HG03025 (cell line): Measurements from ENCODE around the gene NFATC1.

Experiments
- ATAC-seq: cut with Tn5 transposase; IDR thresholded peaks from one replicate; pipeline ENCODE4 v1.9.1; 2021; ENCODE audit warnings: mild to moderate bottlenecking, moderate library complexity; ENCODE audit not compliant: unreplicated experiment, low FRiP score

NFATC1 gene

GRCh38 chr18:79387214-79387613 lies 8.5 kb upstream of the NFATC1 start:
- ATAC-seq: no peak

GRCh38 chr18:79387615-79388014 lies 8.1 kb upstream of the NFATC1 start:
- no peak for ATAC-seq

GRCh38 chr18:79388043-79388442 lies 7.7 kb upstream of the NFATC1 start:
- no peak for ATAC-seq

- no peak for ATAC-seq
Measured at GRCh38 chr18:79389689-79390088, 6.0 kb upstream of the NFATC1 start.

GRCh38 chr18:79392226-79392625 lies 3.5 kb upstream of the NFATC1 start:
- ATAC-seq: no peak

GRCh38 chr18:79393181-79393634 lies 2.5 kb upstream of the NFATC1 start:
- ATAC-seq: no peak

- ATAC-seq: no peak
Measured at GRCh38 chr18:79393635-79394533, 1.8 kb upstream of the NFATC1 start.

GRCh38 chr18:79394534-79395307 lies 1.0 kb upstream of the NFATC1 start:
- no peak for ATAC-seq

- no peak for ATAC-seq
Measured at GRCh38 chr18:79395308-79395640, 456 bp upstream of the NFATC1 start.

GRCh38 chr18:79396431-79397246 lies 909 bp downstream of the NFATC1 start:
- no peak for ATAC-seq

GRCh38 chr18:79397247-79397829 lies 1.6 kb downstream of the NFATC1 start:
- no peak for ATAC-seq

- no peak for ATAC-seq
Measured at GRCh38 chr18:79397830-79398761, 2.4 kb downstream of the NFATC1 start.

GRCh38 chr18:79399275-79400081 lies 3.7 kb downstream of the NFATC1 start:
- ATAC-seq: no peak

- no peak for ATAC-seq
Measured at GRCh38 chr18:79400091-79400590, 4.4 kb downstream of the NFATC1 start.

GRCh38 chr18:79400591-79401381 lies 5.1 kb downstream of the NFATC1 start:
- ATAC-seq: no peak

- no peak for ATAC-seq
Measured at GRCh38 chr18:79401494-79402208, 5.9 kb downstream of the NFATC1 start.

- ATAC-seq: no peak
Measured at GRCh38 chr18:79402209-79402576, 6.5 kb downstream of the NFATC1 start.
